K562 treated with DMSO at 1 percent for 4 hours (cell line): ENCODE data around the gene C9orf43. TPM values are rescaled to one million over a fixed set of nuclear protein-coding genes. Genes with fewer than 3 reads are reported as not detected.

ENCODE experiments used
- total RNA-seq: library from RNA; unstranded; fragments of 300-600 nt; gene quantifications from 2 replicates; pipeline ENCODE4 v1.2.3, GENCODE V29; 2022; ENCODE audit not compliant: insufficient read depth

The C9orf43 gene, protein sequence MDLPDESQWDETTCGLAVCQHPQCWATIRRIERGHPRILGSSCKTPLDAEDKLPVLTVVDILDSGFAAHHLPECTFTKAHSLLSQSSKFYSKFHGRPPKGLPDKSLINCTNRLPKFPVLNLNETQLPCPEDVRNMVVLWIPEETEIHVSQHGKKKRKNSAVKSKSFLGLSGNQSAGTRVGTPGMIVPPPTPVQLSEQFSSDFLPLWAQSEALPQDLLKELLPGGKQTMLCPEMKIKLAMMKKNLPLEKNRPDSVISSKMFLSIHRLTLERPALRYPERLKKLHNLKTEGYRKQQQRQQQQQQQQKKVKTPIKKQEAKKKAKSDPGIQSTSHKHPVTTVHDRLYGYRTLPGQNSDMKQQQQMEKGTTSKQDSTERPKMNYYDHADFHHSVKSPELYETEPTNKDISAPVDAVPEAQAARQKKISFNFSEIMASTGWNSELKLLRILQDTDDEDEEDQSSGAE
- not detected in 2 replicates for total RNA-seq

DNA sequence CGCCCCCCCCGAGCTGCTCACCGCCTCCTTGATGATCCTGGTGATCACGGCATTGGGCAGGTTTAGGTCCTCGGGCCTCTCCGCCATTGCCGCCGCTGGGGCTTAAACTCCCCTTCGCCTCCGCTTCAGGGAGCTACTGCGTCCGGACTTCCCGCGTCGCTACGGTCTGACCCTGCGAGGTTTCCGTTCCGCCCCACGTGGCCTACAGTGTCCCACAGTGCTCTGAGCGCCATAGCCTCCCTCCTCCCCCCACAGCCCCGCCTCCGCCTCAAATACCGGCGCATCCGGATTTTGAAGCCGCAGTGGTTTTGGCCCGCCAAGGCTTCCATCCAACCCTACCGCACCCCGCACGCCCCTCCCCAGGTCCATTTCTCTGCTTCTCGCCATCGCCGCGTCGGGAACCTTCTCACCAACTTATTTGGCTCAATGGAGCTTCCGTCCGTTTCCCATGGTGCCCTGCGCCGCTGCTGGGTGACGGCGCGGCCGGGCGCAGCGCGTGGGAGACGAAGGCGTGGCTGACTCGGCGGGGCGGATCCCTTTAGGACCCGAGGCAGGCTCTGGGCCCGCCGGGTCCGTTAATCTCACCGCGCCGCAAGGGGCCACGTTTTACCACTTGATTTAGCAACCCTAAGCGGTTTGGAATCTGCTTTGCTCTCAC is at the start of gene C9orf43, which contains the start of gene POLE3:
TSS of gene C9orf43 (plus strand) at position 541 of the 658 bp plus-strand sequence. CDS start 2,747 bp downstream, outside the sequence.
TSS of gene POLE3 (minus strand) at position 469 of the 658 bp plus-strand sequence. CDS start at position 87, 382 bp downstream.

GRCh38 chr9:113376634-113377567 is 33.6 kb upstream of the C9orf43 start, which contains the start of gene HDHD3:
Gene HDHD3 (minus strand): TSS chr9:113376986. CDS start chr9:113374354, 2,632 bp downstream.

DNA sequence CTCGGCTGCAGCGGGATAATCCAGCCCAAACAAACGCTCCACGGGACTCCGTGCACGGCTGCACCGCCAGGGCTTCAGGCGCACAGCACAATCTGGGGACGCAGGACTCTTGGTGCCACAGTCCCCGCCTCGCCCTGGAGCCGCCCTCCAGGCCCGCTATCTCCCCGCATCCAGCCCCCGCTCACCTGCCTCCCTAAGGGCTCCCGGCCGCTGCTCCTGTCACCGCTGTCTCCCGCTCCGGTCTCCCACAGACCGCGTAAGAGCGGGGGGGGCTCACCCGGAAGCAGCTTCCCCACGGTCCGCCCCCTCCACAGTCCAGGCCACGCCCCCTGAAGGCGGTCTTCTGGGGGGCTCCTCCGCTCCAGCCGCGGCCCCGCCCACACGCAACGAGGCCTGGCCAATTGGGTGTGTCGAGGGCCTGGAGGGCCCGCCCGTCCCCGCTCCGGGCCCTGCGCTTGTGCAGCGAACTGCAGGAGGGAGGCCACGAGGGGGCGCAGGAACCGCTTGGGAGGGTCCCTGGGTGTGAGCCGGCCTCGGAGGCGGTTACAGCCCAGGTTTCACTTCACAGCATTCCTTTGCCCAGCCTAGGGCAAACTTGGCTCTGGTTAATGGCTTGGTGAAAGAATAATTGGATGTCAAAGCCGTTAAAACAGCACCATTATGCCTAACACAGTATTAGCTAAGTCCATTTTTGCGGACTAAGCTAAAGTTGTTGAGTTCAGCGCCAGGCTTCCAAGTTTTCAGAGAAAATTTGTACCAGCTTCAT is 9.3 kb upstream of the C9orf43 start, which contains the start of gene ALAD:
TSS of gene ALAD (minus strand) at position 258 of the 766 bp plus-strand sequence. CDS start 7,725 bp downstream, outside the sequence.

DNA sequence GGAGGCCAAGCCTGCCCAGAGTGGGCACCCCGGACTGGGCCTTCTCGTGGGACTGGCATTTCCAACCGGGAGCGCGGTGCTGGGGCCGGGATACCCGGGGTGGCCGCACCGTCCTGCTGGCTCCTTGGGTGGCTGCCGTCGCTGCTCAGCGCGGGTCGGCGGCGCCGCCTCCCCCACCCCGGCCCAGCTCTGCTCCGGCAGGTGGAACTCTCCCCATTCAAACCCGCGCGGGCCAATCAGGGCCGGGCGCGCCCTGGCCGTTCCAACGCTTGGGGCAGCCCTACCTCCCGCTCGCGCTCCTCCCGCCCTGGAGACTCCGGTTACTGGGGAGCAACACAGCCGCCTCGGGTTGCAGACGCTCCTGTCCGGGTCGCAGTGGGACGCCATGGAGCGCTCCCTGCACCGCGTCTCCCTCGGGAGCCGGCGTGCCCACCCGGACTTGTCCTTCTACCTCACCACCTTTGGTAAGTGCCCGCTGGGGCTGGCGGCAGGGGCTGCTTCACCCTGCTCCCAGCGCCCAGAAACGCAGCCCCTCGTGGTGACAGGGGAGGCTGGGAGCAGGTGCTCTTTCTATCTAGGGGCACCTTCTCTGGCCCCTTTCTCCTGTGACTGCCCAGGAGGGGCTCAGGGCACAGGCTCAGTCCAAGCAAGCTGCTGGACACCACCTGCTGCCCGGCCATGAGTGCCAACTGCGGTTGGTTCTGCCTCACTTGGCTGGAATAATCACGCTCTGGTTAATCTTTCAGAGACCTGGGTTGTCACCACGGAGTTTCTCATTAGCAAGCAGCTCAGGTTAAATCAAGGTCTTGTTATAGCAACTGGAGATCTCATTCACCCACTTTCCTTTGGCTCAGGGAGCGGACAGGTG is 53.1 kb downstream of the C9orf43 start, which contains the start of gene RGS3:
TSS of gene RGS3 (plus strand) at position 310 of the 868 bp plus-strand sequence. CDS start at position 386, 76 bp downstream.

Other genes starting within 250 kb of the C9orf43 start
- gene FKBP15, start 189.5 kb upstream of the C9orf43 start, total RNA-seq = 8.4 and 14.8 TPM in 2 replicates
- 44.0 and 44.5 TPM in 2 replicates for gene SLC31A1, start 189.2 kb upstream of the C9orf43 start, total RNA-seq
- gene CDC26, start 135.2 kb upstream of the C9orf43 start, total RNA-seq = 30.1 TPM in 2 replicates
- gene PRPF4, start 135.1 kb upstream of the C9orf43 start, total RNA-seq = 21.6 and 23.5 TPM in 2 replicates
- not detected in 2 replicates for gene RNF183, start 107.4 kb upstream of the C9orf43 start, total RNA-seq
- gene WDR31, start 70.5 kb upstream of the C9orf43 start, total RNA-seq = 2.7 and 3.1 TPM in 2 replicates
- gene BSPRY, start 61.2 kb upstream of the C9orf43 start, total RNA-seq = 0.96 and 1.7 TPM in 2 replicates
- gene HDHD3, start 33.8 kb upstream of the C9orf43 start, total RNA-seq = 24.7 and 28.0 TPM in 2 replicates
- gene ALAD, start 9.5 kb upstream of the C9orf43 start, total RNA-seq = 34.0 and 36.9 TPM in 2 replicates
- gene POLE3, start 72 bp upstream of the C9orf43 start, total RNA-seq = 62.3 and 72.3 TPM in 2 replicates
- gene RGS3, start 53.0 kb downstream of the C9orf43 start, total RNA-seq = 3.4 and 8.2 TPM in 2 replicates